ENCODE data around the gene DLX1.
"Not testable (repeated sequence)": the region's sequence is repeated elsewhere in the genome, so short reads cannot be mapped to it uniquely, and the experiment has no call there.

The DLX1 gene

DNA sequence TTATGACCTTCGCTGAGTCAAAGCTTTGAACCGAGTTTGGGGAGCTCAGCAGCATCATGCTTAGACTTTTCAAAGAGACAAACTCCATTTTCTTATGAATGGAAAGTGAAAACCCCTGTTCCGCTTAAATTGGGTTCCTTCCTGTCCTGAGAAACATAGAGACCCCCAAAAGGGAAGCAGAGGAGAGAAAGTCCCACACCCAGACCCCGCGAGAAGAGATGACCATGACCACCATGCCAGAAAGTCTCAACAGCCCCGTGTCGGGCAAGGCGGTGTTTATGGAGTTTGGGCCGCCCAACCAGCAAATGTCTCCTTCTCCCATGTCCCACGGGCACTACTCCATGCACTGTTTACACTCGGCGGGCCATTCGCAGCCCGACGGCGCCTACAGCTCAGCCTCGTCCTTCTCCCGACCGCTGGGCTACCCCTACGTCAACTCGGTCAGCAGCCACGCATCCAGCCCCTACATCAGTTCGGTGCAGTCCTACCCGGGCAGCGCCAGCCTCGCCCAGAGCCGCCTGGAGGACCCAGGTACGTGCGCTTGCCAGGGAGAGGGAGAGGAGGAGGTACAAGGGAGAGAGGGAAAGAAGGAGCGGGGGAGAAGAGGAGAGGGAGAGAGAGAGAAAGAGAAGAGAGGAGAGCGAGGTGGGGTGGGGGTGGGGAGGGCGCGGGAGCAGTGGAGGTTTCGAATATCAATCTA is at the start of gene DLX1:
Gene DLX1 (plus strand): TSS at position 48 of the 700 bp plus-strand sequence. CDS start 171 bp downstream, at position 219.
- DNase-seq, result peak; percentile 33

DNA sequence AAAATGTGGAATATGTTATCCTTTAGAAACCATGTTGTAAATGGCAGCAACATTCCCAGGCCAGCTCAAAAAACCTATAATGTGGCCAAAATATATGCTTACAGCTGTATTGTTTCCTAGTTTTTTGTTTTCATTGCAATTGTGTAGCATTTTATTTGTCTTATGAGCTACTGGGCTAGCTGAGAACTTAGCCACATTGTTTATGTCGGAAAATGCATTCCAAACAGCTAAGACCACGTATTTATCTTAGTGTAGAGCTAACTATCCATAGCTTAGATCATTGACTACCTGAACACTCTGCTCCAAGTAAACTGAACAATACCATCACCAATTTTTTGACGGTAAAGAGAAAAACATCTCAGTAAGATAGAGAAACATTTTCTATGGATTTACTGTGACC is 47.2 kb upstream of the DLX1 start:
- DNase-seq, result no peak

DNA sequence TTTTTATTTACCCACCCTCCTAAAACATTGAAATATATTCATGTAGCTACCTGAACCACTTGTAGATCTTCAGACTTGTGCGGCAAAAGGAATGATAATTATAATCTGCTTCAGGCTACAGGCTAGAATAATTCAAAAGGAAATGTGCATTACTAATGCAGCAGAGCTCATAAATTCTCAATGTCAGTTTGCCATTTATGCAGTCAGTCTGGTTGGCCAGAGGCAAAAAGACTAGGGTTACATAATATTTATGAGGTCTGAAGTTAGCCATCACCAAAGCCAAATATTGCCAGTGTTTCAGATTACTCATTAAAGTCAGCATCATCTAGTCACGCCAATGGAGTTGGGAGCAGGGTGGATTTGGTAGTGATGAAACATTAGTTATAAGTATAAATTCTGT is 46.7 kb upstream of the DLX1 start:
- no peak for DNase-seq

DNA sequence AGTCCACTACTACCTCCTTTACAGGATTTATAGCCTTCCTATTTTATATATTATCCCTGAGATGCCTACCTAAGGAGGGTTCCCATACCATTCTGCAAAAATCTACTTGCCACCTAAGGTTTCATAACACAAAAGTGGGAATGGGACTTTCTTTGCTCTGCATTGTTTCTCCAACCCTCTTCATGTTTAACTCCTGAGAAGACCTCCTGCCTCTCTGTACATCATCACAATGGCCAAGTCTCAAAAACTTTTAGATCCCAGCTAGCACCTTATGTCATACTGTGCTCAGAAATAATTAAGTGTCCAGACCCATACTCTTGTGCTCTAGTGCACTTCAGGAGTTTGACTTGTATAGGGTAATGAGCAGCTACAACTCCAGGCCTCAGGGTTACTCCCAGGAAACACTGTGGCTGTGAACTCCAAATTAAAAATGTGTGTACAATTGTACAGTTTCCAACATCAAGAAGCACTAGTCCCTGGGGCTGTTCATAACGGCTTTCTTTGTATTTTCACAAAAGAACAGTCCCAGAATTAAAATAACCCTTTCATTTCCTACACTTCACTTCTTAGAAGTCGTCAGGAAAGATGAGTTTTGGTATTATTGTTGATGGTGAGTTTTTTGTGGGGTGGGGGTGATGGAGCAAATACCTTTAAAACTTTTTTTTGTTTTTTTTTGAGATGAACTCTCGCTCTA is 46.1 kb upstream of the DLX1 start:
- DNase-seq, result no peak

DNA sequence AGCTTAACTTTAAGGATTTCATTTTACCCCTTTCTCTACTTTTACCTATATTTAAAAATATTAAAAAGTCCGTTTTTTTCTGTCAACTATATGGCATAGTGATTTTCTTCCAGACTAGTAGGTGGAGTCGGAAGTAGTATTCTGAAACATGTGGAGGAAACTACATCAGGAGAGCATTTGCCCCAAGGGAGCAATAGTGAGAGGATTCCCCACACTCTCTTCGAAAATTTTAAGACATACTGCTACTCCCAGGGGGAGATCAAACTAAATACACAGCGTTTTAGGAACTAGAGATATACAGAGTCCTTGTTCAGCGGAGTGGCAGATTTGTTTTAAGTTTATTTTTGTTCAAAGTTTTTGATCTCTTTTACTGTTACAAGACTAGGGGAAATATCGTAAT is 45.0 kb upstream of the DLX1 start:
- DNase-seq, result no peak

DNA sequence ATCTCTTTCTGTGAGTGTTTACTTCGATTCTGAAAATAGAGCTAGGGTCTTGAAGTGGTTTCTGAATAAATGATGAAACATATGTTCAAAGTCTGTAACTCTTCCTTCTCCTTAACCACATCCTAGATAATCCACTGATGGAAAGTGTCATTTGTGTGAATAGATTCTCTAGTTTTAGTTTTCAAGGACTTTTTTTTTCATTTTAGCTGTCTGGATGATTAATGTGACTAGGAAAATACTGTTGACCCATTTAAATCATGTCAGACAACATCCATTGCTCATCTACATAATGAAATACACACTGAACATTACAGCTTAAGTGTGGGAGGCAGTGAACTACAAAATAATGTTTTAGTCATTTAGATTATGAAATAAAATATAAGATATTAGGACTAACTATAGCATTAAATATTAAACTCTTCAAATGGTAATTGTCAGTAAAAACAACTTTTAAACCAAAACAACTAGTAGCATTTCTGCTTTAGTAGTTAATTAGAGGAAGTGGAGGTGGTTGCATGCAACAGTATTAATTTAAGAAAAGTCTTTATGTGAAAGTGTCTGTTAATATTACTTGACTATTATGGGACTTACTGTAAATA is 39.1 kb upstream of the DLX1 start:
- no peak for DNase-seq

DNA sequence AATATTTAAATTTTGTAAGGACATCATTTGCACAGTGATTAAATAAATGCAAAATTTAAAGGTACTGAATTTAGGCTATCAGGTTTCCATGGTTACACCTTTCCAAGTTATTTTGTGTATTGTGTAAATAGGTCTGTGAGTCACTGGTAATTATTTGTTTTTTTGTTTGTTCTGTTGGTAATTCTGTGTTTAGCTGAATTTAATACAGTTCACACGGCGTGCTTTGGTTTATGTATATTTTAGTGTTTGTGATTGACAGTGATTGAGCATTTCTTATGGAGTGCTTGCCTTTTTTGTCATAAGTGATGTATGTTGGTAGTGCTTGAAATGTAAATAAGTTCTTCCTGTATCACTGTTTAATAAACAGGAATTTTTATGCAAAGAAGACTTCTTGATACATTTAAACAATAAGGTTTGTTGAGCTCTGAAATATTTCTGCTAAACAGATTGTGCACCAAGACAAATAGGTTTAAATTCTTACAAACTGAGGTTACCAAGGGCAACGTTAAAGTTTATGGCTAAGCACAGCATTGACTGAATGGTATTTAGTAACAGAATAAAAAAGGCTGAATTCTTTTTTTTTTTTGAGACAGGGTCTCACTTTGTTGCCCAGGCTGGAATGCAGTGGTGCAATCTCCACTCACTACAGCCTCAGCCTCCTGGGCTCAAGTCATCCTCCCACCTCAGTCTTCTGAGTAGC is 38.3 kb upstream of the DLX1 start:
- no peak for DNase-seq

DNA sequence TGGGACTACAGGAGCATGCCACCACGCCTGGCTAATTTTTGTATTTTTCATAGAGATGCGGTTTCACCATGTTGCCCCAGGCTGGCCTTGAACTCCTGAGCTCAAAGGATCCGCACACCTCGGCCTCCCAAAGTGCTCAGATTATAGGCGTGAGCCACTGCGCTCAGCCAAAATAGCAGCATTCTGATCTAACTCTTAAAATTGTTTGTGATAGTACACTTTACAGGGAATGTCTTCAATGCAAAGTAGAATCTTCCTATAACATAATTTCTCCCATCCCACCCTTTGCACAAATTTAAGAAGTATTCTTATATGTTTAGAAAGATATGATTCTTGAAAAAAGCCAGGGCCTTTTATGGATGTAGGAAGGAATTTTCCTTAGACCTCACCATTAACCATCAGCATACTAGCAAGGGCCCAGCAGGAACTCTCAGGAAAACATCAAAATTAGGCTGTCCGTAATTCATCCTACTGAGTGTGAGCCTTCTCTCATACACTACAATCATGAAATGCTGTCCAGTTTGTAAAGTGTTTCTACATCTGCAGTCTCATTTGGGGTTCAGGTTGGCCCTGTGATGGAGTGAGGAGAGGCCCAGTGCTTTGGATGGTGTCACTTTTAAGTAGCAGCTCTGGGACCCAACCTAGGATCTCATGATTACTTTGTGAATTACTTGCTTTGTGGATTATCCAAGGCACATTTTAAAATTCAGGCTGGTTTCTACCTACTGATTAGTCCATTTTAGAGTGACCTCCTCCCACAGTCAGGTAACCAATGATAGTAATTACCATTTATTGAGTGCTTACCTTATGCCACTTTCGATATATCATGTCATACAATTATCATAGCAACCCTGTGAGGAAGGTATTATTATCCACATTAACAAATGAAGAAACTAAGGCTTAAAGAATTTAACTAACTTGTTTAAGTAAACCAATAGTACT is 37.5 kb upstream of the DLX1 start:
- DNase-seq, result no peak

DNA sequence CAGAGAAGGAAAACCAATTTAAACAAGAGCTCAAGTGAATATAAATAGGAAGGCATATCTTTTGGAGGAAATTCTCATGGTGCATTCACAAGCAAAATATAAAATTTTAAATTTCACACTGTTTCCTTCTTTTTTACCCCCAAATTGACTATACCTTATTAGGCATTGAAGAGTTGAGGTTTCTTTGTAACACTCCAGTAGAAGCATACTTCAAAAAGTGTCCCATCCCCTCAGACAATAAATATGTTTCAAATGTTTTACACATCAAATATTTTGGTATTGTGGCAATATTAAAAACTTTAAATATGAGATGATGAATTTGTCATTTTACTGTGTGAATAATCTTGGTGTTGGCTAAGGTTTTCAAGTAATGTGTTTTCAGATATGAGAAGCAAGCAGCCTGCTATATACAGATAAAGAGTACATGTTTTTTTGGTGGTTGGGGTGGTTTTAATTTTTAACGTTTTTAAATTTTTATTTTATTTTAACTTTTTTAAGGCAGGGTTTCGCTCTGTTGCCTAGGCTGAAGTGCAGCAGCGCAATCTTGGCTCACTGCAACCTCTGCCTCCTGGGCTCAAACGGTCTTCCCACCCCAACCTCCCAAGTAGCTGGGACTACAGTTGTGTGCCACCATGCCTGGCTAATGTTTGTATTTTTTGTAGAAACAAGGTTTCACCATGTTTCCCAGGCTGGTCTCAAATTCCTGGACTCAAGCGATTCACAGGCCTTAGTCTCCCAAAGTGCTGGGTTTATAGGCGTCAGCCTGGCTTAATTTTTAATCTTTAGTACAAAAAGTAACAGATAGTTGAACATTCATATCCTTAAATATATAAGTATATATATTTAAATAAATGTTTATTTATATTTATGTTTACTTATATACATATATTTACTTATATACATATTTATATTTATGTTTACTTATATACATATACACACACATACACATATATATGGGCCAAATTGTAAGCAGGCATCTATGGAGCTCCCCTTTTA is 36.5 kb upstream of the DLX1 start:
- no peak for DNase-seq

DNA sequence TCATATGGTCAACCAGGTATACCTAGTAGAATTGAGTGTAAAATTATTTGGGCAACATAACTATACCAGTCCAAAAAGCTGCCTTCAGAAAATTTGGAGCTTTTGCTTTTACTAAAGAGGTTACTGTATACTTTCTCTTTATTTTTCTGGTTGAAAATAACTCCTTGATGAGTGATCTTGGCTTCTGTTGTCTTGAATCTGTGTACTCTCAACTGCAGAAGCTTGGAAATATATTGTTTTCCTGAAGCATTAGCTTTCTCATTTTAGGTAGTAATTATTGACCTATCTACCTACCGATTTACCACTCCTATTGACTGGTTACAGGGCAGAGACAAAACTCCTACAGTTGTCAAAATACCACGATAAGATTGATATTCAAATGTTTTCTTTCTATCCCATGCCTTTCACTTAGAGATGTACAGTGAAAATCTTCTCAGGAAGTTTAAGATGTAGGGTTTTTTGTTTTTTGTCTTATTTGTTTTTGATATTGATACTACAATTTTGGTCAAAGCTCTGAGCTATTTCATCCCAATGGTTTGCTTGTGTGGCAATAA is 35.7 kb upstream of the DLX1 start:
- no peak for DNase-seq

DNA sequence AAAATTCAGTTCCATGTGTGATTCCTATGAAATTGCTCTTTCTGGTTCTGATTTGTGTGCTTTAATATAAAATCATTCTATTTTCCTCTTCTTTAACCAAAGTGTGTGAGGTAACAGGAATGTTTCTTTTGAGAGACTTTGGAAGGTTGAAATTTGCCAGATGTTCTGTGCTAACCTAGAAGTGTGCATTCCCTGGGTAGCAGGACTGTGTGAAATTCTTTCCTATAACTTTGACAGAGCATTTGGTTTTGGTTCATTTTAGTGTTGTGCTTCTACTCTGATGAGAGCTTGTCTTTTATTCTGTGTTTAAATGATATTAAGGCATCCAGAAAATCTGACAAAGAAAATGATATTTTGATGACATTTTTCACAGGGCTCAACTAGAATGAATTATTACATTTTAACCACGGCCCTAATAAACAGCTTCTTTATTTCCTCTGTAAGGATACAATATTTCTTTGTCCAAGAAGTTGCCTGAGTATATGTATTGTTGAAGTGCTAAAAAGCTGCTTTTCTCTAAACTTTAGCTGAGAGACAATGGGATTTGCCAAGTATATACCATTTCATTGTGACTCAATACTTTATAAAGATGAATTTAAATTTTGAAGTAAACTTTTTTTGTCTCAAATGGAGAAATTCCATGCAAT is 34.7 kb upstream of the DLX1 start:
- no peak for DNase-seq

DNA sequence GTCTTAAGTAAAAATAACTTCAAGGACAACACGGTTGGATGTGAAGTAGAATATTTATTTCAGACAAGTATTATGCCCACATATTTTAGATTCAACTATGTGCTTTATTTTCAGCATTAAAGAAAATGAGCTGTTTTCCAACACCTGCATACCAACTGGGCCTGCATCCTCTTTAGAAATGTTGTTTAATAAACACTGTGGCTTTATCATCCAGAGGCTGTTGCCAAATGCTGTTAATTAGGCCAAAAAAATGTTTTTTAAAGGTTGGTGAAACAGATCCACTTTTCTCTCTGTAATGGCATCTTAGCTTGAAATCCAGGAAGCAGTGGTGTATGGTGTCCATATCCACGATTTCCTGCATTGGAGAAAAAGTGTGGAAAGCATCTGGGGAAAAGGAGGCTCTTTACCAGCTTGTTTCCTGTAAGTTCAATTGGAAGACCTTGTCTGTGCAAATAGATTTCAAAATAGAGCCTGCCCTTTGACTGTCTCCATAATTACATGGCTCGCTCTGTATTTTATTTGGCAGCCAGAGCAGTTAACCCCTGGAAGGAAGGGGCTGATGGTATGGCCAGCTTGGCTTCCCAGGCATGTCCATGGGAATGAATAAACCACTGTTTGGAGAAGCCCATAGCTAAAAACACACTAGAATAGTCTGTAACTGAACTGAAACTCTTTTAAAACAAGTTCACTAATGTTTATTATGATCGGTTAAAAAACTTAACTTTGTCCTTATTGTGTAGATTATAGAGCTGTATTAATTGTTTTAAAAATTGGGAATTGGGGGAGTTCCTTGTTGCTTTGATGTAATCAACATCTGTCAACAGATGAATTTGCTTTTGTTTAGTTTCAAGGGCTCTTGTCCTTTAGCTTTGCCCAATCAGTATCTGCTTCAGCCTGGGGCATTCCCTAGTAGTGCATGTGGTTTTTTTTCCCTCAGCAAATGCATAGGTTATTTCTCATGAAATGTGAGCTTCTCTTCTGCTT is 33.0 kb upstream of the DLX1 start:
- DNase-seq, result no peak

DNA sequence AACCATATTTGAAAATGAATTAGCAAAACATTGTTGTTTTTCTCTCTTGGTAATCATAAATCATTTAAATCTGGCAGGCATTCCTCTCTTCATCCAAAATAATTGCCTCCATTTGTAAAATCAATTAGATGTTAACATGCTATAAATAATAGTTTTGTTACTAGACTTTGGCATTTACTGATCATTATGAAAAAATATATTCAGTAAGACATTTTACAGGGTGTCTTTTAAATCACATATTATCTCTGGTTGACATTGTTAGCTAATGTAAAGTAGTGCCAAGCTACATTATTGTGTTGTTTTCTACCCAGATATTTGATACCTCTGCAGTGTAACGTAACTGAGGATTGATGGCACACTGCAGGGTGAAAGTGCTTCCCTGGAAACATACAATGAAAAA is 31.8 kb upstream of the DLX1 start:
- DNase-seq, result no peak

DNA sequence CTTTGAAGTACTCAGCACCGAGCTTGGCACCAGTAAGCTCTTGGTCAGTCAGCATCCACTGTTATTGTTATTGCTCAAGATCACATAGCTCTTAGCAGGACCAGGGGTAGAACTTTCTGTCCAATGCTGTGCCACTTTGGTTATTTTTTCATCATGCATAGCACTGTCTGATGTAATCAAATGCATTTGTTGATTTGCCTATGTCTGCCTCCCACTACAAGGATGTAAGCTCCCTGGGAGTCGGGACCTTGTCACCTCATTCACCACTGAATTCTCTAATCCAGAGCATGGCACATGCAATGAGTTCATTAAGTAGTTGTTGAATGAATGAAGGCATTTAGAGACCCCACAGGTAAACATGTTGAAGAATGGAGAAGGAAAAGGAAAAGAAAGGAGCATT is 29.0 kb upstream of the DLX1 start:
- no peak for DNase-seq

DNA sequence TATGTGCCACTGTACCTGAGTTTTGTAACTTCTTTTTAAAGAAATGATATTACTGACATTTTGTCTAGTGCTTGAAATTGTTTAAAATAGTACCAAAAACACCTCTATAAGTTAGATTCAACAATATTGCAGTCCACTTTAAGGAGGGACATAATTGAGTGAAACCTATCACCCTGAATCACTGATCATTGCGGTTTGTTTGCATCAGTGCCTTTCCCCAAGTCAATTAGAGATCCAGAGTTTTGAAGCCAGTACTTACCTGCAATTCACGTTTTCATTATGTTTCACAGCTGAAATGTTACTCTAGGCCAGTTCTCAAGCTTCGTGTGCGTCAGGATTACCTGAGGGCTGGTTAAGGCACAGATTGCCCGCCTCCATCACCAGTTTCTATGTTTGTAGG is 26.6 kb upstream of the DLX1 start:
- DNase-seq, result no peak

DNA sequence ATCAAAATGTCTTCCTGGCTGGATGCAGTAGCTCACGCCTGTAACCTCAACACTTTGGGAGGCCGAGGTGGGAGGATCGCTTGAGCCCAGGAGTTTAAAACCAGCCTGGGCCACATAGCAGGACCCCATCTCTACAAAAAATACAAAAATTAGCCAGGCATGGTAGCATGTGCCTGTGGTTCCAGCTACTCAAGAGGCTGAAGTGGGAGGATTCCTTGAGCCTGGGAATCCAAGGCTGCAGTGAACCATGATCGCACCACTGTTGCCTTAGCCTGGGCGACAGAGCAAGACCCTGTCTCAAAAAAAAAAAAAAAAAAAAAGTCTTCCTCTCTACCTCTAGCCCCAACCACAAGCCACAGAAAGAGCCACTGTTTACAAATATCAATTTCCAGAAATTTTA is 25.2 kb upstream of the DLX1 start:
- DNase-seq, result not testable (repeated sequence)

DNA sequence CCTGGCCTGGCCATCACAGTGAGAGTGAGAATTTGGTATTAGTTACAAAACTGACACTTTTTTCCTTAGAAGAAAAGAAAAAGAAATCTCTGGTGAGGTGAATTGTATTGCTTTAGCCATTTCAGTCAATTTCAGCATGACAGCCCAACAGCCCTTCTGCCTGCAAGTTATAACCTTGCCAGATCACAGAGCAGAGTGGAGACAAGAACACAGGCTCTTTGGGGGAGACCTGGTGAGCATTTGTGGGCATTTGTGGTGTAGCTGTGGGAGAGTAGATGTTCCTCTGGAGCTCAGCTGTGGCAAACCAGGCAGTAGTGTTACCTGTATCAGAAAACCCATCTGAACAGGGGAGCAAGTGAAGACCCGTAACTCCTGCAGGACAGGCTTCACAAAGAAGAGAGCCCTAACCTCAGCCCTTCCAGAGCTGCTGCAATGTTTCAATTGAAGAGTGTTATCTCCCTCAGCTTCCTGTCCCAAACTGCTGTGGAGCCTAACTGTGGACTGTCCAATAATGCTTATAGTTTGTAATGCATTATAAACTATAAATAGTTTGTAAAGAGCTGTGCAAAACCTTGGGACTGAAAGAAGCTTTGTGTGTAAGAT is 22.8 kb upstream of the DLX1 start:
- no peak for DNase-seq

DNA sequence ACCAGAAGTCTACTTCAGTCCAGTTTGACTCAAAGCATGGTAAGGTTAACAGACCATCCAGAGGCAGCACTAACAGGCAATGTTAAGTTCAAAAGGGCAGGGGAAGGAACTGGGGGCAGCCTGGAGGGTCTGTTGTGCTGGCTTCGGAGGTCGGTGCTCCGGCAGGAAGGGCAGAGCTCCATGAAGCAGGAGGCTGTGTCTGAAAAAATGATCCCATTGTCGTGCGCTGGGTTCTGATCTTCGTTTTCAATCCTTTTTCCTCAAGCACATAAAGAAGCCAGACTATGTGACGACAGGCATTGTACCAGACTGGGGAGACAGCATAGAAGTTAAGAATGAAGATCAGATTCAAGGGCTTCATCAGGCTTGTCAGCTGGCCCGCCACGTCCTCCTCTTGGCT is 21.9 kb upstream of the DLX1 start:
- DNase-seq, result no peak

DNA sequence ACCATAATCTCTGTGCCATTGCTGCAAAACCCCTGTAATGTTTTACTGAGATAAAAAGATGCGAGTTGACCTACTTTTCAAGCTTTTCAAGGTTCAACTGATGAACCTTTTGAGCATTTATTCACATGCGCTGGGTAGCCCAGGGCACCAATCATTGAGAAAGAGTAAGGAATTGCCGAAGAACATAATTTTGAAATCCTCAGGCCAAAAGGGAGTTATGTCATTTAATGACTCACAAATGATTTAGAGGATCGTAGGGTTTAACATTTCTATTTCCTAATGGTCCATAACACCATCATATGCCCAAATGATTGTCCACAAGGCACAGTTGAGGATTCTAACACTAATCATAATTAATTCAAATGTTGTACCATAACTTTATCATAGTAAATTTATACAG is 20.2 kb upstream of the DLX1 start:
- DNase-seq, result no peak

Data from activated T-cell treated with anti-CD3 and anti-CD28 coated beads, Interleukin-2, amount 50 U/mL, for 1 hour (primary cell).